ENCODE data around the gene FLNB. TPM values are rescaled to one million over a fixed set of nuclear protein-coding genes. Genes with fewer than 3 reads are reported as not detected.

FLNB gene
- polyA plus RNA-seq, 1 of the 3 experiments (the other 2 are of a cell fraction) = 127 TPM

DNA sequence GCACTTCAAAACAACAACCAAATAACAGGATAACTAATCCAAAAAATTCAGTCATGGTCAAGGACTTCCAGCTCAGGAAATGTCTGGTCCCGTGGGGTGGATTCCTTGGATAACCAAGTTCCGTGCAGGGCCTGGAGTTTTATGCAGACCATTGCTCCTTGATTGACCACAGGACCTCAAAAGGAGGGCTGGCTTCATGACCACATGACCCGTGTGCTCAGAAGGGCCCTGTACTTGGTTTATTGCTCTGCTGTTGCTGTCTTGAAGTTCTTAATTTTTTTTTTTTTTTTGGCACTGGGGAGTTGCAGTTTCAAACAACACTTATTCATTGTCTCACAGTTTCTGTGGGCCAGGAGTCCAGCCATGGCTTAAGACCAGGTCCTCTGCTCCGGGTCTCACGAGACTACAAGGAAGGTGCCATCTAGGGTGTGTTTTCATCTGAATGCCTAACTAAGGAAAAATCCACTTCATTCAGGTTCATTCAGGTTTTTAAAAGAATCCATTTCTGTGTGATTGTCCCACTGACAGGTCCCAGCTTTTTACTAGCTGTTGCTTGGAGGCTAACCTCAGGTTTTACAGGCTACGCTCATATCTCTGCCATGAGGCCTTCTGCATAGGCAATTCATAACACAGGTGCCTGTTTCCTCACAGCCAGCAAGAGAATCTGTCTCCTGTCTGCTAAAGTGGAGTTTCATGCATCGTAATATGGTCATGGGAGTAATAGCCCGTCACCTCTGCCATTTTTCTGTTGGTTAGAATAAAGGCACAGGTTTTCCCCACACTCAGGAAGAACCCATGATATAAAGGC, 65.3 kb downstream of the FLNB start:
- ChIA-PET POLR2A (no interaction called here), CTCF (interaction anchor here (2.3 kb wide), 1 partner anchor 10 kb away, joined by 7 read pairs; no protein-coding TSS in a partner anchor)
- WGBS (ENCODE audit: low lambda C conversion rate) = 95% methylated on average over 8 of the region's 8 CpGs
- no peak overlapping the region for H2AFZ ChIP-seq (ENCODE audit: low read depth)
- H3K4me1 ChIP-seq (ENCODE audit: control insufficient read depth in 1 of 2, insufficient read depth in 2 of 2, low read depth in 1 of 2, low read length in 1 of 2) = peaks cover 0 to 2% of the 10 kb centered on the region in 2 experiments; a peak in 1 of 4 replicates
- H3K9ac ChIP-seq = no peak overlapping the region
- H3K9me2 ChIP-seq = no peaks in the 10 kb centered on the region
- H3K27ac ChIP-seq (ENCODE audit: low read depth in 2 of 2, low read length in 1 of 2) = no peak overlapping the region
- TF ChIP-seq RCOR1 (IDR thresholded peaks at IDR 0.05; ENCODE audit: low read length) (no peak), TEAD4 (IDR thresholded peaks at IDR 0.05; ENCODE audit: borderline replicate concordance, insufficient read depth) (no peak)
- peaks cover 40% of the 10 kb centered on the region for H4K20me1 ChIP-seq (ENCODE audit: insufficient read depth)
- DNase-seq = no peak
- no peak overlapping the region for H3K4me2 ChIP-seq
- peaks cover 92% of the 10 kb centered on the region for H3K79me2 ChIP-seq (ENCODE audit: insufficient read depth)
- H3F3A ChIP-seq (replicated peaks; ENCODE audit: insufficient read depth) = peaks cover 8% of the 10 kb centered on the region
- H3K27me3 ChIP-seq (ENCODE audit: insufficient read depth) = no peaks in the 10 kb centered on the region
- H3K36me3 ChIP-seq (replicated peaks in 1 of 2; ENCODE audit: control insufficient read depth in 1 of 2, insufficient read depth in 2 of 2, low read length in 1 of 2) = peaks cover 11 to 17% of the 10 kb centered on the region in 2 experiments
- no peaks in the 10 kb centered on the region for H3K9me3 ChIP-seq
- no peak overlapping the region for H3K4me3 ChIP-seq (ENCODE audit: low read depth in 2 of 2, low read length in 1 of 2)

GRCh38 chr3:58074116-58074715, 66.0 kb downstream of the FLNB start:
- POLR2A ChIA-PET = no interaction called here
- no peak overlapping the region for H3K27ac ChIP-seq (ENCODE audit: low read depth in 2 of 2, low read length in 1 of 2)
- CTCF ChIA-PET = interaction anchor here (2.3 kb wide), 1 partner anchor 11 kb away, joined by 7 read pairs; no protein-coding TSS in a partner anchor

More at GRCh38 chr3:58074116-58074715, 66.0 kb downstream of the FLNB start:
- Histone ChIP-seq H3K79me2 (ENCODE audit: insufficient read depth) (peaks cover 85% of the 10 kb centered on the region), H3K4me3 (ENCODE audit: low read depth in 2 of 2, low read length in 1 of 2) (no peak overlapping the region), H3K4me2 (no peak overlapping the region), H3K9me2 (no peaks in the 10 kb centered on the region), H3K36me3 (replicated peaks in 1 of 2; ENCODE audit: control insufficient read depth in 1 of 2, insufficient read depth in 2 of 2, low read length in 1 of 2) (peaks cover 18 to 21% of the 10 kb centered on the region in 2 experiments), H3K9ac (no peak overlapping the region), H4K20me1 (ENCODE audit: insufficient read depth) (peaks cover 35% of the 10 kb centered on the region), H3K4me1 (ENCODE audit: control insufficient read depth in 1 of 2, insufficient read depth in 2 of 2, low read depth in 1 of 2, low read length in 1 of 2) (no peaks in the 10 kb centered on the region; a peak in 1 of 4 replicates), H3K27me3 (ENCODE audit: insufficient read depth) (no peaks in the 10 kb centered on the region), H2AFZ (ENCODE audit: low read depth) (no peak overlapping the region), H3K9me3 (no peaks in the 10 kb centered on the region), H3F3A (replicated peaks; ENCODE audit: insufficient read depth) (peaks cover 8% of the 10 kb centered on the region)
- DNase-seq = no peak
- TF ChIP-seq FOXM1 (IDR thresholded peaks at IDR 0.05; ENCODE audit: low read depth) = no peak
- TF ChIP-seq MXI1 (IDR thresholded peaks at IDR 0.05; ENCODE audit: low read depth, low read length) = no peak
- no peak for TF ChIP-seq ELF1 (IDR thresholded peaks at IDR 0.05)
- TF ChIP-seq CHD2 (IDR thresholded peaks at IDR 0.05; ENCODE audit: low read length, partially characterized antibody) = no peak
- TF ChIP-seq, protein P1, sequence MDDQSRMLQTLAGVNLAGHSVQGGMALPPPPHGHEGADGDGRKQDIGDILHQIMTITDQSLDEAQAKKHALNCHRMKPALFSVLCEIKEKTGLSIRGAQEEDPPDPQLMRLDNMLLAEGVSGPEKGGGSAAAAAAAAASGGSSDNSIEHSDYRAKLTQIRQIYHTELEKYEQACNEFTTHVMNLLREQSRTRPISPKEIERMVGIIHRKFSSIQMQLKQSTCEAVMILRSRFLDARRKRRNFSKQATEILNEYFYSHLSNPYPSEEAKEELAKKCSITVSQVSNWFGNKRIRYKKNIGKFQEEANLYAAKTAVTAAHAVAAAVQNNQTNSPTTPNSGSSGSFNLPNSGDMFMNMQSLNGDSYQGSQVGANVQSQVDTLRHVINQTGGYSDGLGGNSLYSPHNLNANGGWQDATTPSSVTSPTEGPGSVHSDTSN (IDR thresholded peaks at IDR 0.05) = no peak
- TF ChIP-seq RXRA (IDR thresholded peaks at IDR 0.05; ENCODE audit: borderline replicate concordance, low read depth) = no peak
- TF ChIP-seq SIN3A (IDR thresholded peaks at IDR 0.05; ENCODE audit: borderline replicate concordance, low read depth, low read length) = no peak
- TF ChIP-seq NRF1 (IDR thresholded peaks at IDR 0.05; ENCODE audit: low read depth, low read length) = no peak
- TF ChIP-seq EP300 (IDR thresholded peaks at IDR 0.05; ENCODE audit: borderline replicate concordance in 1 of 2, low read depth in 1 of 2, low read length in 1 of 2) = no peak
- TF ChIP-seq TEAD4 (IDR thresholded peaks at IDR 0.05; ENCODE audit: borderline replicate concordance, insufficient read depth) = no peak
- no peak for TF ChIP-seq USF2 (IDR thresholded peaks at IDR 0.05; ENCODE audit: borderline replicate concordance, low read depth, low read length)
- WGBS (ENCODE audit: low lambda C conversion rate) = 92% methylated on average over 5 of the region's 5 CpGs

Measured in SK-N-SH (cell line).